CD4-positive, alpha-beta T cell treated with Interleukin-10 for 1 hour (primary cell): ENCODE data around the gene KIF6.

ENCODE experiments used
- DNase-seq: peaks from one replicate; pipeline ENCODE4 v3.0.0-alpha.2; 2020

KIF6 gene

DNA sequence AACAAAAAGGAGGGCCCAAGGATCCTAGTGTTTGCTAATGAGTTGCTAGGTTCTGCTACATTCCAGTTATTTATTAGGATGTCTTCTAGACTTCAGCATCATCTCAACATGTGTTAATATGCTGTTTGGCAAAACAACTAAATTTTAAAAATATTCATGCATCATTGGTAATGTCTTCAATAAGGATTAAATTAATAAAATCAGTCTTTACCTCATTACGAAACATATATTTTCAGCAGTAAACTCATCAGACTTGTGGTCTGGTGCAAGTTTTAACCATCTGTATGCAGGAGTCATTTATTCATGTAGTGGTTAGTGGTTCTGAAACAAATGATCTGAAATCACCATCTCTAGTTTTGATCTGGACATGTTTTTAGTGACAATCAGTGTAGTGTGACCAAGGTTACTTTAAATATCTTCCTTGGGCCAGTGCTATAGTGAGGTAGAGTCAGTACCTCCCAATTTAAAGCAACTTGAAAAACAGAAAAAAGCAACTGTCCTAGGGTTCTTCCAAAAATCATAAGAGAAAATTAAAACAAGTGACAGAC, 317.7 kb downstream of the KIF6 start:
- DNase-seq: no peak

DNA sequence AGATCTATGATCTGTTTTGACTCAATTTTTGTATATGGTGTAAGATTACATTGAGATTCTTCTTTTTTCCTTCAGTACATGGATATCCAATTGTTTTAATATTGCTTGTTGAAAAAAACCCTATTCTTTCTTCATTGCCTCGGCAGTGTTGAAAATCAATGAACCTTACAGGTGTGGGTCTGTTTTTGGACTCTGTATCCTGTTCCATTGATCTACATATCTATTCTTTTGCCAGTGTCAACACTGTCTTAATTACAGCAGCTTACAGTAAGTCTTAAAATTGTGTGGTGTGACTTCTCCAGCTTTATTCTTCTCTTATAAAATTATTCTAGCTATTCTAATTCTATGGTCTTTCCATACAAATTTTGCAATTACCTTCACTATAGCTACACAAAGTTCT, 320.9 kb downstream of the KIF6 start:
- DNase-seq: no peak

DNA sequence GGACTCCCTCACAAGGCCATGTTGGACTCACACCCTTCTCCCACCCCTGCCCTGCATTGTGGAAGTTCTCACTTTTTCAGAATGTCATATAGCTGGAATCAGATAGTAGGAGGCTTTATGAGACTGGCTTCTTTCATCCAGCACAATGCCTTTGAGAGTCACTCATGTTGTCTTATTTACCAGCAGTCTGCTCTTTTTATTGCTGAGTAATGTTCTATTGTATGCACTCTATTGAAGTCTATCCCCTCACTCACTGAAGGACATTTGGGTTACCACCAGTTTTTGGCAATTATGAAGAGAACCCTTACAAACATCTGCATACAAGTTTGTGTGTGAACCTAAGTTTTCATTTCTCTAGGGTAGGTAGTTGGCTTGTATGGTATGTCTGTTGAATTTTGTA, 321.9 kb downstream of the KIF6 start:
- DNase-seq: no peak

DNA sequence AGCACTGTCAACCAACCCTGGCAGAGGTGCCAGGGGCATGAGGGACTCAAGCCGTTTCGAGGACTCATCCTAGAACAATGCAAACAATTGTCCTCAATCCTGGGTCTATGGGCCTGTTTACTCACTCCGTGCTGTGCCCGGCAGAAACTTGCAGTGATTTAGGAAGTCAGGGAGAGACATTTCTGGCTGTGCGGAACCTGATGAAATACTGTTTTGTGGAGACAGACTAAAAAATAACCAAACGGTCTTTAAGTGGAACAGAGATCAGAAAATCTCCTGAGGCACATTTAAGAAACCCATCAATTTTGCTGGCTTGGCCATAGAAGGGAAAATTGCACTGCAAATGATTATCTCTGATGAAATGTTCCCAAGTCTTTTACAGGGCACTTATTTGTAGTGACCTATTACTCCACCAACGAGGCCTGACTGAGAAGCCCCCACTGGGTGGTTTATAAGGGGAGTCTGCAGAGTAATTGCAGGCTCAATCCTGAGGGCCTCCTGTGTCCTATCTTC, 322.9 kb downstream of the KIF6 start:
- DNase-seq: no peak

DNA sequence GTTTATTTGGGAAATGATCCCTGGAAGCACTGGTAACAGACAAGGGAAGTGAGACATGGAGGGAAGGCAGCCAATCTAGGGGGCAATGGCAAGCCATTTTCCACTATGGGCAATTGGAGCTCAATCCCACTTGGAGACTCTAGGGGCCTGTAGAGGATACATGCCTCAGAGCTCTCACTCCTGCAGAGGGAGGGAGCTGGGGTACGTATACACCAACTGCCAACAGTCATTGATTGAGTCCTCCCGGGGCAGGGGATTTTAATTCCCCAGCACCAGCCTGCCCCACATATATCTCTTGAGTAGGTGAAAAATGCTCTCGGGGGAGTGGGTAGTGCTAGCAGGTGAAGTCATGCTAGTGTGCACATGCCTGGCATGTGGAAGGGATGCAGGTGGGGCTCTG, 323.8 kb downstream of the KIF6 start:
- no peak for DNase-seq

DNA sequence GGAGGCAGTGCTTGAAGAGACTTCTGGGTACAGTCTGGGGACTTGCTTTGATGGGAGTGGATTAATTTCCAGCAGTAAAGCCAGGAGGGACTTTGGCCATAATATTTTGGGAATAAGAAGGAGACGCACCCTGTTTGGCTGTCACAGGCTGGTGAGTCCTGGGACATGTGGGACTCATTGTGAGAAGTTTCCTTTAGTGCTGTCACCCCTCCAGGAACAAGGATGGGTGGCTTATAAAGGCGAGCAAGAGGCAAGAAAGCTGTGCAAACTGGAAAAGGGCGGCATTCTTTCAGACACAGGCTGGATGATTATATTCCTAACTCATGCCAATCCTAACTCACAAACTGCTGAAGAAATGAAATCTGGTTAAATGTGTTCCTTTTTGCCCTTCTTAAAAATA, 325.2 kb downstream of the KIF6 start:
- no peak for DNase-seq

DNA sequence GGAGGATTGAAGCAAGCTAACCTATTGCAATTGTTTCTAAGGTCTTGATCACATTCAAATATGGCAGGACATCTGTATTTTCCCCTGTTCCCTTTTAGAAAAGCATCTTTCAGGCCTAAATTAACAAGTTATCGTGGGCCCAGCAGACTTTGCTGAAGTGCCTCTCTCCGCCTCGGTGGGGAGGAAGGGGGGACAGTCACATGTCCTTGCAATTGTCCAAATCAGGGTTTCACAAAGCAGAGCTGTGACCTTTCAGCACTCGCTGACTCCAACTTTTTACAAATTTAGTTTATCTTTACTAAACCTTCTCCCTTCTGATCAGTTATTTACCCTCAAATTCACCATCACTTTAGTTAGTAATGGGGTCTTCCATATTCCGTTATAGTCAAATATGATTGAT, 328.4 kb downstream of the KIF6 start:
- DNase-seq: no peak

DNA sequence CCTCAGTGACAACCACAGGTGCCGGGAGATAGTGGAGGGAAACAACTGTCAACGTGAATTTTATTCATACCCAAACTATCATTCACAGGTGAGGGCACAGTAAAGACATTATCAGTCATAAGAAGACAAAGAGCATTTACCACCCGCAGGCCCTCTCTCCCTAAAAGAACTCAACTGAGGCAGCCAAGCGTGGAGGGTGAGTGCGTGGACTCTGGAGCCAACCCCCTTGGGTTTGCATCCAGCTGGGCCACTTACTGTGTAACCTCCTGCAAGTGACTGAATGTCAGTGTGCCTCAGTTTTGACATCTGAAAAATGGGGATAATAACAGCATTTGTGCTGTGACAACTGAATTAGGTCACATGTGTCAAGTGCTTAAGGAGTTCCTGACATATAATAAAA, 332.1 kb downstream of the KIF6 start:
- no peak for DNase-seq

DNA sequence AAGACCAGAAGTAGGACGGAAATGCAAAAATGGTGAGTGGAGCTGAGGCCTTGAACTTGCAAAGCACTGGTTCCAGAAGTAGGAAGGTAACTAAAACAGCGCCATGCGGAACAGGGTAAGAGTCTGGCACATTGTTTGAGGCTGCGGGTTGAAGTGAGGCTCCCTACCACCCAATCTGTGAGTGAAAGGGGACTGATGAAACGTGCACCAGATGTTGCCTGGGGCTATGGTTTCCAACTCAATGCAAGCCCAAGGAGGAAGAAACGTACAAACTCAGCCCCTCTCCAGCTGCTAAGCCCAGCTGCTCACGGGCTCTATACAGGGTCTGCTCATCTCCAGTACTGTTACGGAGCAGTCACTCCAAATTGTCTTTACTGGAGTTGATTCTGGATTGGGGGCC, 334.0 kb downstream of the KIF6 start:
- no peak for DNase-seq

DNA sequence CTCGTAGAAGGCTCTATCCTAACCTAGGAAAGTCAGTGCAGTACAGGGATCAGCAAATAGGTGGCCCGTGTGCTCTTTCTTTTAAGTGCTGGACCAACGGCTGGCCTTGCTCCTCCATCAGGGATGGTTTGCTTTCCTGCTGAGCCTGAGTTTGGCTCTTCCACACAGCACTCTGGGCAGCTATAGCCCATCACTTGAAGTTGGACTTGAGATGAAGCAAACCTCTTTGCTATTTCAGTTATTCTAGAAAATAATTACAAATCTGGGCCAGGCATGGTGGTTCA, 335.8 kb downstream of the KIF6 start:
- DNase-seq: no peak

DNA sequence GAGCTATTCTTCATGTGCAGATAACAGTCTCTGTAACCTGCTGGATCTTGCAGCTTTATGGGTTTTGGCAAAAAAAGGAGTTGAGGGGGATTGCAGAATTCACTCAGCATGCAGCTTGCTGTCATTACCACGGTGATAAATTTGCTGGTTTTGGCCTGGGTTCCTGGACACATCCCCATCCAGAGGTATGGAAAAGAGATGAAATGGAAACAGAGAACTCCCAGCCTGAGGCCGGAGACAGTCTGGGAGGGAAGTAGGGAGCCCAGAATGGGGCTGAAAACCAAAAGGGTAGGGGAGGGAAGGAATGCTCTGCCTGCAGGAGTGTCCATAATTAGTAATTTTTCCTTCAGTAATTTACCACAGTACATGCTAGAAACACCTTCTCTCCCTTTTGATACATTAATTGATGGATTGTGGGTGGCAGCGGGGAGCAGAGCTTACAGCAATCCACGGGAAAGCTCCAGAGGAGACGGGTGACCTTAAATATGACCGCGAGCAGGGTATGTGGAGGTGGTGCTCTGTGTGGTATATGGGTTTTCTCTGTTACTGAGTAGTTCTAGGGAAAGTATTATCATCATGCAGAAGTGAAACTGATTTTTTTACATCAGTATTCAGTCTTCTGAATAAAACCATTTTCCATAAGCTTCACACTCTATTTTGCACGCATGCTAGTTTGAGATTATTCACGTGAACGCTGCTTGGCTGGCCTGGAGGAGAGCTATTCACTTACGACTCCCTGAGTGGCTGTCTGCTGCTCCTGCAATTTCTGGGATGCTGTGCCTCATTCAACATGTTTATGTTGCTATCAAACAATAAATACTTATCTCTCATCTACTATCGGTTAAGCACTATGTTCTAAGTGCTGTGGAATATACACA, 336.4 kb downstream of the KIF6 start:
- DNase-seq: no peak

DNA sequence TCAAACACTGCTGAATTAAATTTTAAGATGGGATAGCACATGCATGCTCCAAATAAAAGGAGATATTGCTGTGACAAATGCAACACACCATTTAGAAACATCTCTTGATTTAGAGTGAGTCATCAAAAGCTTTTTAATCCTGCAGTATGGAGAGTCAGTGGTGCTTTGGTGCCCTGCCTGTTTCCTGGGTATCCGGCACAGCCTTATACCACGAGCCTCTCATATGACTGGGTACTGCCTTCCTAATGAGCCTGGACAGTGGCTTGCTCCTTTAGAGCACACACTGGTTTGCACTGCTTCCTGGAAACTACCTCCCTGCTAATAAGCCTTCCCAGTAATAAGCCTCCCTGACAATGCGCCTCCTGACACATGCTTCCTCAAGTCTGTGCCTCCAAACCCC, 337.4 kb downstream of the KIF6 start:
- DNase-seq: no peak

DNA sequence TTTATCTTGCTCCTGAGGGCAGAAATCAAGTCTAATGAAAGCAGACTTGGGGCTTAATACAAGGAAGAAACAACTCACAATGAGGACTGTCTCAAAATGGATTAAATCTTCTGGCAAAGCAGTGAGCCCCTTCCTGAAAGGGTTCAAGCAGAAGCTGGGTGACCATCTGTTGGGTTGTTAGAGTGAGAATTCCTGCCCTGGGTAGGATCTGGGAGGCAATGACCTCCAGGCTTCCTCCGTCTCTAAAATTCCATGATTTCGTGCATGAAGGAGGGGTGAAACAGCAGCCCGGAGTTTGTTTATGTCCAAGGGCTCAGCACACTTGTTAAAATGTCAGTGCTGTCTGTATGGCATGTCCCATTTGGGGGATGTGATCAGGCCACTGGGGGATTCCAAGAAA, 338.7 kb downstream of the KIF6 start:
- DNase-seq: no peak

DNA sequence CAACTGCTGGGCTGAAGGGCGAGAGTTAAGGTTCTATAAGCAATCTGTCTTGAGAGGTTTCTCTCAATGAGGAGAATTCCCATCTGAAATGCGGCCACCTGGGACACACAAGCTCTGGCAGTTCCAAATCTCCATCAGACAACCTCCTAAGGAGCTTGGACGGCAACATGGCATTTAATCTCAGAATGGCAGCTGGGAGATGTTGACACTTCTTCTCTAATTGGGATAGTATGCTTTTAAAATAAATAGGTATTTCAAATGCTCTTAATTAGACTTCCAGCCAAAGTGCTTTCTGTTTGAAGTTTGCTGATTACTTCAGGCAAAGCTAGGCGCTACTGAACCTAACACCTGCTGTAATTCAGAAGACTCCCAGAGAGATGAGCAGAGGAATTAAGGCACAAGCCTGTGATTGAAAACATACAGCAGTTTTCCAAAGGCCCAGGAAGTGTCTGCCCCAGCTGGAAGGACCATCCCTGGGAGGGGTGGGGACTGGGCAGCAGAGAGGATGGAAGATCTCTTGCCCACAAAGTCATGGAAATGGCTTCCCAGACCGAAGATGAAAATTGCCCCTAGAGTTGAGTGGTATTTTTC, 343.6 kb downstream of the KIF6 start:
- DNase-seq: no peak

DNA sequence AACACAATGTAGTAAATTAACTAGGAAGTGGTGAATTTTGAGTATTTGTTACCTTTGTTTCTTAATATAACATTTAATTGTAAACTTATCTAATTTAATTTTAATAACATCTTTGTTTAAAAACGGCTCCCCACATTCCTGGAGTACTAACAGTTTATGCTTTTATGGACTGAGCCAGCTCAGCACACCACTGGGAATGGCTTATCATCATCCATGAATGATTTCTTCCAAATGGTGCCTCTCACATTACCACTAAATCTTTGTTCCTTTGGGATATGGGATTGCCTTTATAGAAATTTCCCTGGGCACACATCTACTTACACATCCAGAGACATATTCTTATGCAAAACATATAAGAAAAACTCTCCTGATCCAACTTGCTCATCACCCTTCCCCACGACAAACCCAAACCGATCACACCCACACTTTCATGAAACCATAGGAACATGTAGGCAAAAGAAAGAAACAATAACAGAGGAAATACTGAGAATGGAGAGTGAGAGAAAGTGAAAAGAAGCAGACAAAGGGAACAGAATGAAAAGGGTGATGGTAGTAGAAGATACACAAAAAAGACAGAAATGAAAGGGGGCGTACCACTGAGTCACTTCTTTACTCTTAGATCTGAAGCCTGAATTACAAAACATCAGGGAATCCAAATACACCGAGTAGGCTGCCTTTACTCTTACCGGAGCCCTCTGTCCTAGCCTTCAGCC, 344.2 kb downstream of the KIF6 start:
- no peak for DNase-seq

DNA sequence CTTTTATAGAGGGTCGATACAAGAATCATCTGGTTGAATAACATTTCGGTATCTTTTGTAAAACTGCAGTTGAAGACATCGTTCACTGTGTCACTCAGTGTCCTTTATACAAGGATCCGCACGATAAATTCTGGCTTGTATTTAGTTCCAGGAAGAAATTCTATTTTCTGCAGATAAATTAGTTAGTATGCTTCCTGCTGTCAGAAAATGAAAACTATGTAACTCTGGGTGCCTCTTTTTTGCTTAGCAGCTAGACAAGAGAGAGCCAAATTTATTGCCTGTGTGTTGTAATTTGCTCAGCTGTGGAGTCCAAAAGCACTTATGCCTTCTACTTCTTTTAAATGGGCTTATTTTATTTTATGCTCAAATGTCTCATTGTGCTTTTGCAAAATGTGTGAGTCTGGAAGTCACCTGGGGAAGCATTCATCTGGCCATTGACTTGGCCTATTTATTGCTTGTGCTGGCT, 346.2 kb downstream of the KIF6 start:
- no peak for DNase-seq

DNA sequence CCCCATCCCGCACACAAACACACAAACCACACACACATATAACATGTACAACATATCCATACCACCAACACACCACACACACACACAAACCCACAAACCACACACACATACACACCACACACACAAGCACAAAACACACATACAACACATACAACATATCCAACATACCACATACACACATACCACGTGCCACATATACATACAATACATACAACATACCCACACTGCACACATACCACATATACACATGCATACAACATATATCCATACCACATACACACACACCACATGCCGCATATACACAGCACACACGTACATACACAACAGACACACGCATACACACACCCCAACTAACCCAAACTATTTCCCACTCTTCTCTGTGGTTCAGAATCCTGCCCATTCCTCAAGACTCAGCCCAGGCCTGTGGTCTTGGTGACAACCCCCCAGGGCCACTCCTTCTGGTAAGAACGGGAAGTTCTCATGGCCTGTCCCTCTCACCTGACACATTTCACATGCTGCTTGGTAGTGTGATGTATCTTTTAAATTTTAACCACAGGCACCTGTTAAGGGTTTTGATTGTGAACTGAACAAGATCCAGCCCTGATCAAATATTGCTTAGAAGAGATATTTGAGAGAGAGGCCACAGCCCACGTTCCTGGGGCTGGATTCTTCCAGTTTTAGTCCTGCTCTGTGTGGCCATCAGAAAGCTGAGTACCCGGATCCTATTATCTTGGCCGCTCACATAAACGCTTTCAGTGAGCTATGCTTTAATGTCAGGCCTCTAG, 346.8 kb downstream of the KIF6 start:
- no peak for DNase-seq

DNA sequence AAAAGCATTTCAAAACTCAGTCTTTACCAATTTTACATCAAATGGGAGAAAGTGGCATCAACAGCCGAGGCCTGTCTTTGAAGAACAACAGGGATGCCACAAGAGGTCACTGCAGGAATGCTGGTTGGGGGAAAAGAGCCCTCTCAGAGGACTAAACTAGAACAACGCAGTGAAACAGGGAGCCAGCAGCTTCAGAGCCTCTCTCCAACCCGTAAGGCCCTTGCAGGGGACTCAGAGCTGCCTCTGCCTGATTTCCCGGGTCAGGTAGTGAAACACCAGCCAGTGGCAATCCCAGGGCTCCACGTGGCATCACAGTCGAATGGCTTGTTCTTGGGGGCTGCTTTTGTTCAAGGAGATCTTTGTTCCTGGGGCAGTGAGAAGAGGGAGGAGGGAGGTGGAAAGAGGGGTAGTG, 347.7 kb downstream of the KIF6 start:
- DNase-seq: no peak

DNA sequence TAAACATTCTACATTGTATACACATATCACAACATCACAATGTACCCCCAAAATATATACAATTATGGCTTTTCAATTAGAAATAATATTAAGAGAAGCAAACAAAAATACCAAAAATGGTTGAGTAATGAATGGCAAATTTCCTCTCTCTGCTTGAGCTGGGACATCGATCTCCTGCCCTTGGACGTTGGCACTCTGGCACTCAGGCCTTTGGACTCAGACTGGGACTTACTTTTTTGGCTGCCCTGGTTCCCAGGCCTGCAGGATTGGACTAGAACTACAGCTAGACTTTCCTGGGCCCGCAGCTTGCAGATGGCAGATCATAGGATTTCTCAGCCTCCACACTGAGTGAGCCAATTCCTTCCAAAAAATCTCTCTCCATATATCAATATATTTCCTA, 349.8 kb downstream of the KIF6 start:
- no peak for DNase-seq

DNA sequence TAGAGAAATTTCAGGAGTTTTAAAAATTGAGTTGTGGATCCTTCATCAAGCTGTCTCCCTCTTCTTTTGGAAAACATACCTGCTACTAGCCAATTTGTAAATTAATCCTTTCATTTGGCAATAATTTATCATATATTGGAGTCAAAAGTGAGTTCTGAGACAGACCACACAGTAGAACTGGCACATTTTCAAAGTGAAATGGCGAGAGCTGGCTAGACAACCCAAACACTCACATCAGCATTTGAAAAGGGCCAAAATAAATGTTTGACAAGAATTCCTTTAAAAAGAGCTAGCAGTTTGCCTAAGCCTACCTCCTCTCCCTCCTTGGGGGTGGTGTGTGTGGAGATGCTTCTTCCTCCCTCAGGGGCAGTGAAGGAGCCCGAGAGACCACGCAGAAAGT, 354.8 kb downstream of the KIF6 start:
- no peak for DNase-seq

DNA sequence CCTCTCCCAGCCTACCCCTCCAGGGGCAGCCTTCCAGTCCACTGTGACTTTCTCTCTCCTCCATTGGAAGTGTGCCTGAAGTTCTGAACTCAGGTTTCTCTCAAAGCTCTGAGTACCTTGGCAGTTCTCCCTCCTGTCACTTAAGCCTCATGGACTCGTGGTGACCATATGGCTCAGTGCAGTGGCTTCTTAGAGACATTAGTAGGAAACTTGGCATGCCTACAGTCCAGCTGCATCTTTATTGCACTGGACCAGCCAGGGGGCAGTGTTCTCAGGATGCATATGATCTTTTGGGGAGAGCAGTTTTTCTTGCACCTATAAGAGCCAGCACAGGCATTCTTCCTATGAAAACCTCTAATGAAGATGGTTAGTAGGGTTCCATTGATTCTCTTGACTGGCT, 355.2 kb downstream of the KIF6 start:
- DNase-seq: no peak

DNA sequence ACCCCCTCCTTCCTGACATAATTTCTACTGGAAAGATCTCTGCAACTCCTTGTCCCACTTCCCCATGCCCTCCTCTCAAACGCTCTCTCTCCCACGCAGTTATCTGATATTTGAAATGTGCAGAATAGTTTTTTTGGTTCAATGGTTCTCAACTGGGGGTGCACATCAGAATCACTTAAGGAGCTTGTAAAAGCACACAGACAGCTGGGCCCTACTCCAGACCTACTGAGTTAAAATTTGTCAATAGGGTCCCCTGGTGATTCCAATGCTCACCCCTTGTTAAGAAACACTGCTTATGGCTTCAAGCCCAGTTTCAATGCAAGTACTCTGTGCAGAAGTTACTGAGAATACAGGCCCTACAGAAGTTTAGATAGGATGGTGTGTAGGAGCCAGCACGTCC, 357.5 kb downstream of the KIF6 start:
- DNase-seq: no peak
